WTC11 (cell line): ENCODE data around the gene TMEM256. TPM values are rescaled to one million over a fixed set of nuclear protein-coding genes. Genes with fewer than 3 reads are reported as not detected.

Experiments used
- ATAC-seq: fragments of 200-7000 bp; cut with Tn5 transposase; 2 replicates; pipeline ENCODE4 v1.10.0; 2021; ENCODE audit warnings: mild to moderate bottlenecking, moderate library complexity
- CTCF ChIA-PET: fragments of 300-600 bp; sonication (Branson Sonifier 250); formaldehyde crosslinking; loops from one replicate; lab custom pipeline; 2021; ENCODE audit warnings: antibody characterized with exemption; lab: Charles Lee
- POLR2A ChIA-PET: fragments of 350-600 bp; sonication (Branson Sonifier 250); formaldehyde crosslinking; loops from one replicate; lab custom pipeline; 2021; ENCODE audit warnings: antibody characterized with exemption; lab: Charles Lee
- DNase-seq: peaks from one replicate; pipeline ENCODE4 v3.0.0; 2021; ENCODE audit warnings: low spot score
- H3K27ac Mint-ChIP-seq: 2 replicates; pipeline ENCODE4 v1.8.0; 2021; ENCODE audit warnings: mixed read lengths
- H3K27me3 Mint-ChIP-seq: 2 replicates; pipeline ENCODE4 v1.8.0; 2021; ENCODE audit warnings: low read depth, mild to moderate bottlenecking, moderate library complexity, mixed read lengths
- H3K36me3 Mint-ChIP-seq: 2 replicates; pipeline ENCODE4 v1.8.0; 2021; ENCODE audit warnings: mixed read lengths
- H3K4me1 Mint-ChIP-seq: 2 replicates; pipeline ENCODE4 v1.8.0; 2022; ENCODE audit warnings: mixed read lengths
- H3K4me3 Mint-ChIP-seq: 2 replicates; pipeline ENCODE4 v1.8.0; 2021; ENCODE audit warnings: mild to moderate bottlenecking, moderate library complexity, mixed read lengths
- H3K9me3 Mint-ChIP-seq: 2 replicates; pipeline ENCODE4 v1.8.0; 2021; ENCODE audit warnings: mixed read lengths
- ATF6 ChIP-seq: sonication (generic); formaldehyde crosslinking; IDR thresholded peaks from 2 replicates; pipeline ENCODE4 v1.8.1; 2023; ENCODE audit warnings: mild to moderate bottlenecking, missing genetic modification reagents
- CBFB ChIP-seq: sonication (generic); formaldehyde crosslinking; IDR thresholded peaks from 2 replicates; pipeline ENCODE4 v1.8.1; 2022; ENCODE audit warnings: mild to moderate bottlenecking, low read depth, missing genetic modification reagents
- ELF4 ChIP-seq: sonication (generic); formaldehyde crosslinking; IDR thresholded peaks from 2 replicates; pipeline ENCODE4 v1.8.1; 2022; ENCODE audit warnings: low read depth, mild to moderate bottlenecking, moderate library complexity, missing genetic modification reagents
- EMX1 ChIP-seq: fragments of 250-450 bp; sonication (Bioruptor Pico); IDR thresholded peaks from 2 replicates; pipeline ENCODE4 v1.8.0; 2021; ENCODE audit warnings: mild to moderate bottlenecking
- FOXK1 ChIP-seq: sonication (generic); formaldehyde crosslinking; IDR thresholded peaks from 2 replicates; pipeline ENCODE4 v1.8.0; 2022; ENCODE audit warnings: mild to moderate bottlenecking, moderate library complexity, missing genetic modification reagents
- FOXP1 ChIP-seq: sonication (generic); formaldehyde crosslinking; IDR thresholded peaks from 2 replicates; pipeline ENCODE4 v1.8.0; 2022; ENCODE audit warnings: missing genetic modification reagents, mild to moderate bottlenecking, moderate library complexity, borderline replicate concordance
- GABPB1 ChIP-seq: sonication (generic); formaldehyde crosslinking; IDR thresholded peaks from 2 replicates; pipeline ENCODE4 v1.8.1; 2023; ENCODE audit warnings: mild to moderate bottlenecking, missing genetic modification reagents
- NFE2L1 ChIP-seq: sonication (generic); formaldehyde crosslinking; IDR thresholded peaks from 2 replicates; pipeline ENCODE4 v1.8.1; 2023; ENCODE audit warnings: missing genetic modification reagents
- NR2C2 ChIP-seq: sonication (generic); formaldehyde crosslinking; IDR thresholded peaks from 2 replicates; pipeline ENCODE4 v1.8.0; 2022; ENCODE audit warnings: mild to moderate bottlenecking, missing genetic modification reagents
- PRRX2 ChIP-seq: fragments of 250-450 bp; sonication (Bioruptor Pico); IDR thresholded peaks from 2 replicates; pipeline ENCODE4 v1.8.0; 2021; ENCODE audit warnings: mild to moderate bottlenecking
- SMAD3 ChIP-seq: sonication (generic); formaldehyde crosslinking; IDR thresholded peaks from 2 replicates; pipeline ENCODE4 v1.8.0; 2022; ENCODE audit warnings: missing genetic modification reagents, mild to moderate bottlenecking, borderline replicate concordance
- SP1 ChIP-seq: sonication (generic); formaldehyde crosslinking; conservative IDR thresholded peaks from 2 replicates; pipeline ENCODE4 v1.8.1; 2022; ENCODE audit warnings: missing genetic modification reagents
- ZNF671 ChIP-seq: fragments of 250-450 bp; sonication (Bioruptor Pico); IDR thresholded peaks from 2 replicates; pipeline ENCODE4 v1.8.0; 2021; ENCODE audit warnings: mild to moderate bottlenecking
- total RNA-seq: library from RNA; stranded (reverse); gene quantifications from 3 replicates; pipeline ENCODE4 v1.2.3, GENCODE V29; 2021
- TF ChIP-seq, protein P1 (sequence below): sonication (generic); formaldehyde crosslinking; IDR thresholded peaks from 2 replicates; pipeline ENCODE4 v1.8.0; 2022; ENCODE audit warnings: mild to moderate bottlenecking, missing genetic modification reagents
- TF ChIP-seq, protein P2 (sequence below): fragments of 250-450 bp; sonication (Bioruptor Pico); IDR thresholded peaks from 2 replicates; pipeline ENCODE4 v1.9.0; 2021; ENCODE audit warnings: mild to moderate bottlenecking, borderline replicate concordance
- TF ChIP-seq, protein P3 (sequence below): sonication (generic); formaldehyde crosslinking; IDR thresholded peaks from 2 replicates; pipeline ENCODE4 v1.8.0; 2023; ENCODE audit warnings: missing genetic modification reagents
- TF ChIP-seq, protein P4 (sequence below): sonication (generic); formaldehyde crosslinking; IDR thresholded peaks from 2 replicates; pipeline ENCODE4 v1.8.1; 2023; ENCODE audit warnings: mild to moderate bottlenecking, missing genetic modification reagents, moderate library complexity
- TF ChIP-seq, protein P5 (sequence below): sonication (generic); formaldehyde crosslinking; IDR thresholded peaks from 2 replicates; pipeline ENCODE4 v1.8.1; 2023; ENCODE audit warnings: mild to moderate bottlenecking, moderate library complexity, missing genetic modification reagents

Gene TMEM256
- total RNA-seq, 1 experiment from 2014 or later: 132 TPM

- TF ChIP-seq, protein P1, sequence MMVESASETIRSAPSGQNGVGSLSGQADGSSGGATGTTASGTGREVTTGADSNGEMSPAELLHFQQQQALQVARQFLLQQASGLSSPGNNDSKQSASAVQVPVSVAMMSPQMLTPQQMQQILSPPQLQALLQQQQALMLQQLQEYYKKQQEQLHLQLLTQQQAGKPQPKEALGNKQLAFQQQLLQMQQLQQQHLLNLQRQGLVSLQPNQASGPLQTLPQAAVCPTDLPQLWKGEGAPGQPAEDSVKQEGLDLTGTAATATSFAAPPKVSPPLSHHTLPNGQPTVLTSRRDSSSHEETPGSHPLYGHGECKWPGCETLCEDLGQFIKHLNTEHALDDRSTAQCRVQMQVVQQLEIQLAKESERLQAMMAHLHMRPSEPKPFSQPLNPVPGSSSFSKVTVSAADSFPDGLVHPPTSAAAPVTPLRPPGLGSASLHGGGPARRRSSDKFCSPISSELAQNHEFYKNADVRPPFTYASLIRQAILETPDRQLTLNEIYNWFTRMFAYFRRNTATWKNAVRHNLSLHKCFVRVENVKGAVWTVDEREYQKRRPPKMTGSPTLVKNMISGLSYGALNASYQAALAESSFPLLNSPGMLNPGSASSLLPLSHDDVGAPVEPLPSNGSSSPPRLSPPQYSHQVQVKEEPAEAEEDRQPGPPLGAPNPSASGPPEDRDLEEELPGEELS (CRISPR knock-in tag): peak; percentile 69; the same call in 1 of the 2 replicates
- TF ChIP-seq, protein P2, sequence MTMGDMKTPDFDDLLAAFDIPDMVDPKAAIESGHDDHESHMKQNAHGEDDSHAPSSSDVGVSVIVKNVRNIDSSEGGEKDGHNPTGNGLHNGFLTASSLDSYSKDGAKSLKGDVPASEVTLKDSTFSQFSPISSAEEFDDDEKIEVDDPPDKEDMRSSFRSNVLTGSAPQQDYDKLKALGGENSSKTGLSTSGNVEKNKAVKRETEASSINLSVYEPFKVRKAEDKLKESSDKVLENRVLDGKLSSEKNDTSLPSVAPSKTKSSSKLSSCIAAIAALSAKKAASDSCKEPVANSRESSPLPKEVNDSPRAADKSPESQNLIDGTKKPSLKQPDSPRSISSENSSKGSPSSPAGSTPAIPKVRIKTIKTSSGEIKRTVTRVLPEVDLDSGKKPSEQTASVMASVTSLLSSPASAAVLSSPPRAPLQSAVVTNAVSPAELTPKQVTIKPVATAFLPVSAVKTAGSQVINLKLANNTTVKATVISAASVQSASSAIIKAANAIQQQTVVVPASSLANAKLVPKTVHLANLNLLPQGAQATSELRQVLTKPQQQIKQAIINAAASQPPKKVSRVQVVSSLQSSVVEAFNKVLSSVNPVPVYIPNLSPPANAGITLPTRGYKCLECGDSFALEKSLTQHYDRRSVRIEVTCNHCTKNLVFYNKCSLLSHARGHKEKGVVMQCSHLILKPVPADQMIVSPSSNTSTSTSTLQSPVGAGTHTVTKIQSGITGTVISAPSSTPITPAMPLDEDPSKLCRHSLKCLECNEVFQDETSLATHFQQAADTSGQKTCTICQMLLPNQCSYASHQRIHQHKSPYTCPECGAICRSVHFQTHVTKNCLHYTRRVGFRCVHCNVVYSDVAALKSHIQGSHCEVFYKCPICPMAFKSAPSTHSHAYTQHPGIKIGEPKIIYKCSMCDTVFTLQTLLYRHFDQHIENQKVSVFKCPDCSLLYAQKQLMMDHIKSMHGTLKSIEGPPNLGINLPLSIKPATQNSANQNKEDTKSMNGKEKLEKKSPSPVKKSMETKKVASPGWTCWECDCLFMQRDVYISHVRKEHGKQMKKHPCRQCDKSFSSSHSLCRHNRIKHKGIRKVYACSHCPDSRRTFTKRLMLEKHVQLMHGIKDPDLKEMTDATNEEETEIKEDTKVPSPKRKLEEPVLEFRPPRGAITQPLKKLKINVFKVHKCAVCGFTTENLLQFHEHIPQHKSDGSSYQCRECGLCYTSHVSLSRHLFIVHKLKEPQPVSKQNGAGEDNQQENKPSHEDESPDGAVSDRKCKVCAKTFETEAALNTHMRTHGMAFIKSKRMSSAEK (CRISPR knock-in tag): no peak
- TF ChIP-seq, protein P3, sequence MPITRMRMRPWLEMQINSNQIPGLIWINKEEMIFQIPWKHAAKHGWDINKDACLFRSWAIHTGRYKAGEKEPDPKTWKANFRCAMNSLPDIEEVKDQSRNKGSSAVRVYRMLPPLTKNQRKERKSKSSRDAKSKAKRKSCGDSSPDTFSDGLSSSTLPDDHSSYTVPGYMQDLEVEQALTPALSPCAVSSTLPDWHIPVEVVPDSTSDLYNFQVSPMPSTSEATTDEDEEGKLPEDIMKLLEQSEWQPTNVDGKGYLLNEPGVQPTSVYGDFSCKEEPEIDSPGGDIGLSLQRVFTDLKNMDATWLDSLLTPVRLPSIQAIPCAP (CRISPR knock-in tag): no peak; the same call in 1 of the 2 replicates
- TF ChIP-seq FOXK1 (peak; percentile 30; the same call in 1 of the 2 replicates), SP1 (CRISPR knock-in tag) (peak; percentile 81), PRRX2 (CRISPR knock-in tag) (0 out of 2 replicates have a peak, but pooled peaks have one; percentile 65)
- TF ChIP-seq, protein P4, sequence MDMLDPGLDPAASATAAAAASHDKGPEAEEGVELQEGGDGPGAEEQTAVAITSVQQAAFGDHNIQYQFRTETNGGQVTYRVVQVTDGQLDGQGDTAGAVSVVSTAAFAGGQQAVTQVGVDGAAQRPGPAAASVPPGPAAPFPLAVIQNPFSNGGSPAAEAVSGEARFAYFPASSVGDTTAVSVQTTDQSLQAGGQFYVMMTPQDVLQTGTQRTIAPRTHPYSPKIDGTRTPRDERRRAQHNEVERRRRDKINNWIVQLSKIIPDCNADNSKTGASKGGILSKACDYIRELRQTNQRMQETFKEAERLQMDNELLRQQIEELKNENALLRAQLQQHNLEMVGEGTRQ (CRISPR knock-in tag): 0 out of 2 replicates have a peak, but pooled peaks have one; percentile 19
- TF ChIP-seq, protein P5, sequence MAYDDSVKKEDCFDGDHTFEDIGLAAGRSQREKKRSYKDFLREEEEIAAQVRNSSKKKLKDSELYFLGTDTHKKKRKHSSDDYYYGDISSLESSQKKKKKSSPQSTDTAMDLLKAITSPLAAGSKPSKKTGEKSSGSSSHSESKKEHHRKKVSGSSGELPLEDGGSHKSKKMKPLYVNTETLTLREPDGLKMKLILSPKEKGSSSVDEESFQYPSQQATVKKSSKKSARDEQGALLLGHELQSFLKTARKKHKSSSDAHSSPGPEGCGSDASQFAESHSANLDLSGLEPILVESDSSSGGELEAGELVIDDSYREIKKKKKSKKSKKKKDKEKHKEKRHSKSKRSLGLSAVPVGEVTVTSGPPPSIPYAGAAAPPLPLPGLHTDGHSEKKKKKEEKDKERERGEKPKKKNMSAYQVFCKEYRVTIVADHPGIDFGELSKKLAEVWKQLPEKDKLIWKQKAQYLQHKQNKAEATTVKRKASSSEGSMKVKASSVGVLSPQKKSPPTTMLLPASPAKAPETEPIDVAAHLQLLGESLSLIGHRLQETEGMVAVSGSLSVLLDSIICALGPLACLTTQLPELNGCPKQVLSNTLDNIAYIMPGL (CRISPR knock-in tag): peak; percentile 62; the same call in 1 of the 2 replicates
Measured at GRCh38 chr17:7356072-7356549, 47.8 kb downstream of the TMEM256 start (continued).

DNA sequence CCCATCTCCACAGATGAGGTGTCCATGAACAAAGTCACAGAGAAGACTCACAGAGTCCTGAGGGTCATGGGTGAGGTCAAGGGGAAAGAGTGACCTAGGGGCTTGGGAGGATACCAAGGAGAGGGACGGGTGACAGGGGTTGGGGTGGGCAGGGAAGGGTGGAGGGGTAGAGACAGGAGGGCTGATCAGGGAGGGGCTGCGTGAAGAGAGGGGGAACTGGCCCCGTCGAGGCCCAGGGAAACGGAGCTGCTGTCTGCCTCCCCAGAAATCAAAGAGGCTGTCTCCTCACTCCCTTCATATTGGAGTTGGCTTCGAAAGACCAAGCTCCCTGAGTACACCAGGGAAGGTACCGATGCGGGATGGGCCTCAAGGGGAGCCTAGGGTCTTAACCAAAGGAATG, 48.3 kb downstream of the TMEM256 start:
- Mint-ChIP-seq H3K27ac (no peak overlapping the region), H3K4me1 (peaks cover 22% of the 10 kb centered on the region), H3K36me3 (no peaks in the 10 kb centered on the region), H3K4me3 (no peak overlapping the region), H3K27me3 (peaks cover 12% of the 10 kb centered on the region), H3K9me3 (no peaks in the 10 kb centered on the region)
- POLR2A ChIA-PET: interaction anchor here (1.0 to 1.5 kb wide), 4 partner anchors 13 to 90 kb away, joined by 3 to 7 read pairs (median 4); partner anchors contain the start of genes ACAP1 and TMEM256
- TF ChIP-seq ZNF671: no peak
- no peak for TF ChIP-seq GABPB1 (CRISPR knock-in tag)
- TF ChIP-seq ELF4 (CRISPR knock-in tag): no peak
- TF ChIP-seq SMAD3: no peak
- TF ChIP-seq CBFB (CRISPR knock-in tag): no peak
- TF ChIP-seq NFE2L1: no peak
- TF ChIP-seq FOXP1 (CRISPR knock-in tag): no peak
- TF ChIP-seq EMX1 (CRISPR knock-in tag): no peak
- no peak for TF ChIP-seq ATF6 (CRISPR knock-in tag)
- TF ChIP-seq NR2C2: no peak
- DNase-seq: no peak
- CTCF ChIA-PET: interaction anchor here (0.6 to 6.6 kb wide), 48 partner anchors 10 to 322 kb away, joined by 3 to 69 read pairs (median 4); partner anchors contain the start of genes ACAP1, CHRNB1, NEURL4 and PLSCR3
- ATAC-seq: no peak
